ENCODE results near the gene FIP1L1. TPM values are rescaled to one million over a fixed set of nuclear protein-coding genes. Genes with fewer than 3 reads are reported as not detected.

Gene FIP1L1
- total and polyA plus RNA-seq, 9 of the 15 experiments (the other 6 are each of a cell fraction or from before 2014, with no cell fraction given): 34.6 to 137 (median 72.0) TPM

DNA sequence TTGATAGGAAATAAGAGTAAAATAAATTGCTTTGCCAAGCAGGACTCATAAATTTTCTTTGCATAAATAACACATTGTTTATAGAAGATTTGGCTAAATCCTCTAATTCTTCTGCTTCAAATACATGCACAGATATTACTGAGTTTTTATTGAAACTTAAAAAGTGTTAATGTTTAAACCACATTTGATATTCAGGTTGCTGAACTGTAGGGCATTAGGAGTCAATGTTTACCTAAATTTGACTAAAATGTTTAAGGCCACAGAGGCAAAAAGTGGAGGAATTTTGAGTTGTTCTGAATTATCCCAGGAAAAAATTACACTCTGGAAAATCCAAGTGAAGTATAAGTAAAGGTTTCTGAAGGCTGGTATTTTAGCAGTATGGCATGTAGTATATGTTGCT is 78.7 kb downstream of the FIP1L1 start:
- BruUV-seq (replicated peaks): no TSS peak
- FAIRE-seq: no peak
- ATAC-seq: no peak
- in situ Hi-C loops (cut with MboI): no loop called here
- Histone ChIP-seq H3K9me3 (replicated peaks; ENCODE audit: control insufficient read depth, insufficient read depth, low read depth, low read length) (no peaks in the 10 kb centered on the region), H3K9me1 (ENCODE audit: control insufficient read depth, insufficient read depth, low read length) (no peaks in the 10 kb centered on the region), H3K36me3 (ENCODE audit: control insufficient read depth, insufficient read depth, low read length) (peaks cover 89% of the 10 kb centered on the region), H3K4me1 (replicated peaks in 1 of 2; ENCODE audit: control insufficient read depth in 2 of 2, insufficient read depth in 2 of 2, low read length in 2 of 2) (no peaks in the 10 kb centered on the region), H3K79me2 (ENCODE audit: control insufficient read depth, insufficient read depth, low read length) (no peaks in the 10 kb centered on the region), H3K9ac (ENCODE audit: insufficient read depth in 1 of 2, low read depth in 2 of 2, low read length in 2 of 2) (no peak overlapping the region), H3K27me3 (ENCODE audit: control insufficient read depth in 2 of 2, insufficient read depth in 2 of 2, low read length in 2 of 2) (no peaks in the 10 kb centered on the region), H4K20me1 (replicated peaks; ENCODE audit: control insufficient read depth, insufficient read depth, low read length) (no peaks in the 10 kb centered on the region), H3K4me2 (ENCODE audit: insufficient read depth, low read length) (no peak overlapping the region), H3K27ac (ENCODE audit: extremely low read depth, low read depth, low read length) (no peak overlapping the region), H3K4me3 (no peak overlapping the region), H2AFZ (ENCODE audit: low read depth, low read length) (no peak overlapping the region)
- DNase-seq (ENCODE audit: extremely low read depth in 1 of 4, low spot score in 3 of 4): no peak
- ChIA-PET POLR2A (no interaction called here), CTCF (ENCODE audit: low intra/inter-chr PET ratio) (no interaction called here)
- TF ChIP-seq BHLHE40 (IDR thresholded peaks at IDR 0.05; ENCODE audit: low read length) (no peak), CREBBP (IDR thresholded peaks at IDR 0.05; ENCODE audit: low read depth, low read length) (no peak)
- TF ChIP-seq, protein P1, sequence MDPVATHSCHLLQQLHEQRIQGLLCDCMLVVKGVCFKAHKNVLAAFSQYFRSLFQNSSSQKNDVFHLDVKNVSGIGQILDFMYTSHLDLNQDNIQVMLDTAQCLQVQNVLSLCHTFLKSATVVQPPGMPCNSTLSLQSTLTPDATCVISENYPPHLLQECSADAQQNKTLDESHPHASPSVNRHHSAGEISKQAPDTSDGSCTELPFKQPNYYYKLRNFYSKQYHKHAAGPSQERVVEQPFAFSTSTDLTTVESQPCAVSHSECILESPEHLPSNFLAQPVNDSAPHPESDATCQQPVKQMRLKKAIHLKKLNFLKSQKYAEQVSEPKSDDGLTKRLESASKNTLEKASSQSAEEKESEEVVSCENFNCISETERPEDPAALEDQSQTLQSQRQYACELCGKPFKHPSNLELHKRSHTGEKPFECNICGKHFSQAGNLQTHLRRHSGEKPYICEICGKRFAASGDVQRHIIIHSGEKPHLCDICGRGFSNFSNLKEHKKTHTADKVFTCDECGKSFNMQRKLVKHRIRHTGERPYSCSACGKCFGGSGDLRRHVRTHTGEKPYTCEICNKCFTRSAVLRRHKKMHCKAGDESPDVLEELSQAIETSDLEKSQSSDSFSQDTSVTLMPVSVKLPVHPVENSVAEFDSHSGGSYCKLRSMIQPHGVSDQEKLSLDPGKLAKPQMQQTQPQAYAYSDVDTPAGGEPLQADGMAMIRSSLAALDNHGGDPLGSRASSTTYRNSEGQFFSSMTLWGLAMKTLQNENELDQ (CRISPR knock-in tag; IDR thresholded peaks at IDR 0.05; ENCODE audit: borderline replicate concordance): no peak
- intact Hi-C loops (cut with micrococcal nuclease): no loop called here

DNA sequence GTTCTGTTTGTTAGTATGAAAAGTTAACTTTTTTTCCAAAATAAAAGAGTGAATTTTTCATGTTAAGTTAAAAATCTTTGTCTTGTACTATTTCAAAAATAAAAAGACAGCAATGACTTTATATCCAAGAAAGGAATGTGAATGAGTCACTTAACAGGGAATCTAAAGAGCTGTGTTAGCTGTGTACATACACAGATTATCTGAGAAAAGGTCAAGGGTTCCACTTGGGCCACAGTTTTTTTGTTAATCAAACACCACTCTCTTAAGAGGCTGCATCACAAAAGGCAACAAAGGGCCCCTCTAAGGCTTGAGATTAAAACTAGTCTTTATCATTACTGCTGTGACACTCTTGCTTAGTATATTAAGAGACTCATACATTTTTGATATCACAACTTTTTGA is 82.1 kb downstream of the FIP1L1 start:
- intact Hi-C loops (cut with micrococcal nuclease): no loop called here
- DNase-seq (ENCODE audit: extremely low read depth in 1 of 4, low spot score in 3 of 4) (no peak), FAIRE-seq (no peak), ATAC-seq (no peak)
- CTCF ChIA-PET (ENCODE audit: low intra/inter-chr PET ratio): no interaction called here
- H4K20me1 ChIP-seq (replicated peaks; ENCODE audit: control insufficient read depth, insufficient read depth, low read length): no peaks in the 10 kb centered on the region
- H3K27me3 ChIP-seq (ENCODE audit: control insufficient read depth in 2 of 2, insufficient read depth in 2 of 2, low read length in 2 of 2): no peaks in the 10 kb centered on the region
- H3K27ac ChIP-seq (ENCODE audit: extremely low read depth, low read depth, low read length): no peak overlapping the region
- peaks cover 79% of the 10 kb centered on the region for H3K36me3 ChIP-seq (ENCODE audit: control insufficient read depth, insufficient read depth, low read length)
- H3K4me2 ChIP-seq (ENCODE audit: insufficient read depth, low read length): no peak overlapping the region
- in situ Hi-C loops (cut with MboI): no loop called here
- no TSS peak for BruUV-seq (replicated peaks)
- no peaks in the 10 kb centered on the region for H3K9me1 ChIP-seq (ENCODE audit: control insufficient read depth, insufficient read depth, low read length)
- no peaks in the 10 kb centered on the region for H3K9me3 ChIP-seq (replicated peaks; ENCODE audit: control insufficient read depth, insufficient read depth, low read depth, low read length)
- POLR2A ChIA-PET: interaction anchor here (0.6 kb wide), 1 partner anchor 14 kb away, joined by 3 read pairs; no protein-coding TSS in a partner anchor
- H3K4me1 ChIP-seq (replicated peaks in 1 of 2; ENCODE audit: control insufficient read depth in 2 of 2, insufficient read depth in 2 of 2, low read length in 2 of 2): no peaks in the 10 kb centered on the region
- H3K79me2 ChIP-seq (ENCODE audit: control insufficient read depth, insufficient read depth, low read length): no peaks in the 10 kb centered on the region
- no peak overlapping the region for H2AFZ ChIP-seq (ENCODE audit: low read depth, low read length)
- H3K4me3 ChIP-seq: no peak overlapping the region
- no peak overlapping the region for H3K9ac ChIP-seq (ENCODE audit: insufficient read depth in 1 of 2, low read depth in 2 of 2, low read length in 2 of 2)
- TF ChIP-seq, protein P2, sequence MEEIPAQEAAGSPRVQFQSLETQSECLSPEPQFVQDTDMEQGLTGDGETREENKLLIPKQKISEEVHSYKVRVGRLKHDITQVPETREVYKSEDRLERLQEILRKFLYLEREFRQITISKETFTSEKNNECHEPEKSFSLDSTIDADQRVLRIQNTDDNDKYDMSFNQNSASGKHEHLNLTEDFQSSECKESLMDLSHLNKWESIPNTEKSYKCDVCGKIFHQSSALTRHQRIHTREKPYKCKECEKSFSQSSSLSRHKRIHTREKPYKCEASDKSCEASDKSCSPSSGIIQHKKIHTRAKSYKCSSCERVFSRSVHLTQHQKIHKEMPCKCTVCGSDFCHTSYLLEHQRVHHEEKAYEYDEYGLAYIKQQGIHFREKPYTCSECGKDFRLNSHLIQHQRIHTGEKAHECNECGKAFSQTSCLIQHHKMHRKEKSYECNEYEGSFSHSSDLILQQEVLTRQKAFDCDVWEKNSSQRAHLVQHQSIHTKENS (CRISPR knock-in tag; IDR thresholded peaks at IDR 0.05): no peak
- TF ChIP-seq CREB1 (IDR thresholded peaks at IDR 0.05) (no peak), CREB1 (CRISPR knock-in tag; IDR thresholded peaks at IDR 0.05) (no peak)
- TF ChIP-seq, protein P3, sequence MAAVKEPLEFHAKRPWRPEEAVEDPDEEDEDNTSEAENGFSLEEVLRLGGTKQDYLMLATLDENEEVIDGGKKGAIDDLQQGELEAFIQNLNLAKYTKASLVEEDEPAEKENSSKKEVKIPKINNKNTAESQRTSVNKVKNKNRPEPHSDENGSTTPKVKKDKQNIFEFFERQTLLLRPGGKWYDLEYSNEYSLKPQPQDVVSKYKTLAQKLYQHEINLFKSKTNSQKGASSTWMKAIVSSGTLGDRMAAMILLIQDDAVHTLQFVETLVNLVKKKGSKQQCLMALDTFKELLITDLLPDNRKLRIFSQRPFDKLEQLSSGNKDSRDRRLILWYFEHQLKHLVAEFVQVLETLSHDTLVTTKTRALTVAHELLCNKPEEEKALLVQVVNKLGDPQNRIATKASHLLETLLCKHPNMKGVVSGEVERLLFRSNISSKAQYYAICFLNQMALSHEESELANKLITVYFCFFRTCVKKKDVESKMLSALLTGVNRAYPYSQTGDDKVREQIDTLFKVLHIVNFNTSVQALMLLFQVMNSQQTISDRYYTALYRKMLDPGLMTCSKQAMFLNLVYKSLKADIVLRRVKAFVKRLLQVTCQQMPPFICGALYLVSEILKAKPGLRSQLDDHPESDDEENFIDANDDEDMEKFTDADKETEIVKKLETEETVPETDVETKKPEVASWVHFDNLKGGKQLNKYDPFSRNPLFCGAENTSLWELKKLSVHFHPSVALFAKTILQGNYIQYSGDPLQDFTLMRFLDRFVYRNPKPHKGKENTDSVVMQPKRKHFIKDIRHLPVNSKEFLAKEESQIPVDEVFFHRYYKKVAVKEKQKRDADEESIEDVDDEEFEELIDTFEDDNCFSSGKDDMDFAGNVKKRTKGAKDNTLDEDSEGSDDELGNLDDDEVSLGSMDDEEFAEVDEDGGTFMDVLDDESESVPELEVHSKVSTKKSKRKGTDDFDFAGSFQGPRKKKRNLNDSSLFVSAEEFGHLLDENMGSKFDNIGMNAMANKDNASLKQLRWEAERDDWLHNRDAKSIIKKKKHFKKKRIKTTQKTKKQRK (IDR thresholded peaks at IDR 0.05; ENCODE audit: borderline replicate concordance, low read depth, low read length): no peak
- TF ChIP-seq, protein P4, sequence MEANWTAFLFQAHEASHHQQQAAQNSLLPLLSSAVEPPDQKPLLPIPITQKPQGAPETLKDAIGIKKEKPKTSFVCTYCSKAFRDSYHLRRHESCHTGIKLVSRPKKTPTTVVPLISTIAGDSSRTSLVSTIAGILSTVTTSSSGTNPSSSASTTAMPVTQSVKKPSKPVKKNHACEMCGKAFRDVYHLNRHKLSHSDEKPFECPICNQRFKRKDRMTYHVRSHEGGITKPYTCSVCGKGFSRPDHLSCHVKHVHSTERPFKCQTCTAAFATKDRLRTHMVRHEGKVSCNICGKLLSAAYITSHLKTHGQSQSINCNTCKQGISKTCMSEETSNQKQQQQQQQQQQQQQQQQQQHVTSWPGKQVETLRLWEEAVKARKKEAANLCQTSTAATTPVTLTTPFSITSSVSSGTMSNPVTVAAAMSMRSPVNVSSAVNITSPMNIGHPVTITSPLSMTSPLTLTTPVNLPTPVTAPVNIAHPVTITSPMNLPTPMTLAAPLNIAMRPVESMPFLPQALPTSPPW (CRISPR knock-in tag; IDR thresholded peaks at IDR 0.05): no peak

All from K562 (cell line).